Pancreas (tissue), 10 donors: Measurements from ENCODE around the gene FH. TPM values are rescaled to one million over a fixed set of nuclear protein-coding genes. Genes with fewer than 3 reads are reported as not detected.

Experiments
- ATAC-seq, 4 donors: fragments of 200-7000 bp; cut with Tn5 transposase; one replicate each; pipeline versions ENCODE4 v1.8.0 to v1.9.1; 2020; ENCODE audit warnings: mild to moderate bottlenecking in 4 of 4, moderate library complexity in 4 of 4
- DNase-seq, 6 donors: peaks; one replicate each; pipeline ENCODE4 v3.0.0-alpha.2; 2020
- FAIRE-seq: peaks from 2 replicates; lab custom pipeline; 2012; peaks lifted over from hg19 to GRCh38; lab: Jason Lieb, UNC
- H3K27ac ChIP-seq, 4 donors: fragments of 200-600 bp; sonication (generic); 1 replicate in 3 of 4; 2 replicates in 1 of 4; pipeline versions ENCODE4 v1.5.0 to v1.8.0; 2020
- H3K27me3 ChIP-seq, 4 donors: fragments of 200-600 bp; one replicate each; pipeline ENCODE4 v1.8.0; 2021
- H3K36me3 ChIP-seq, 3 donors: fragments of 200-600 bp; sonication (generic) in 1 of 3; one replicate each; pipeline versions ENCODE4 v1.5.0 to v1.8.0; 2020 to 2021
- H3K4me1 ChIP-seq, 3 donors: fragments of 200-600 bp; one replicate each; pipeline ENCODE4 v1.8.0; 2021
- H3K4me3 ChIP-seq, 4 donors: fragments of 200-600 bp; sonication (generic) in 2 of 4; one replicate each; pipeline versions ENCODE4 v1.5.0 to v1.8.0; 2020 to 2021
- H3K9me3 ChIP-seq, 4 donors: fragments of 200-600 bp; one replicate each; pipeline ENCODE4 v1.8.0; 2021
- WGBS, 2 donors: extraction: QIAGEN DNeasy Blood & Tissue Kit; methylation state at CpG; one replicate each; pipeline ENCODE4 v1.1.7; 2013; 5-methylcytosine and 5-hydroxymethylcytosine counted together
- intact Hi-C, 3 donors: fragments of 100-400 bp; cut with DNase I; formaldehyde crosslinking; loops; one replicate each; pipeline versions ENCODE4 v1.11.1 to v1.14.2; 2022
- polyA plus RNA-seq, 2 donors: library from polyadenylated mRNA; stranded (reverse); fragments of 200-250 nt; gene quantifications; one replicate each; pipeline ENCODE4 v1.2.3, GENCODE V29; 2013
- total RNA-seq, 6 donors: library from RNA; stranded (reverse); fragmentation: NEBNext Ultra II Directional in 4 of 6; extraction: Animal tissue kit (Norgen Biotek cat#: 25700) in 4 of 6; gene quantifications; one replicate each; pipeline versions ENCODE4 v1.2.1 to v1.2.4, GENCODE V29; 2021 to 2023
- TF ChIP-seq, protein P1 (sequence below), 4 donors: fragments of 200-600 bp; sonication (generic) in 3 of 4; IDR thresholded peaks; one replicate each; pipeline versions ENCODE4 v1.5.0 to v1.8.0; 2021; ENCODE audit warnings: antibody characterized with exemption in 4 of 4
- donor health status: healthy with polysubstance abuse.
- donor health status: DM: no; HTN: no; CAD: no; lungs with moderate emphysema.
- donor health status: DM: no; HTN: no; CAD: no.
- donor health status: control.
- donor health status: control.
- donor health status: Bipolar disorder and iron deficiency.
- donor health status: DM: yes; HTN: yes; CAD: no.
- donor health status: DM: no; HTN: no; CAD: no.
- donor health status: DM: no; HTN: no; CAD: no.
- donor health status: DM: yes; HTN: yes; CAD: no.

Gene FH
- total and polyA plus RNA-seq, 8 donors, result 15.1 to 33.5 (median 23.3) TPM

DNA sequence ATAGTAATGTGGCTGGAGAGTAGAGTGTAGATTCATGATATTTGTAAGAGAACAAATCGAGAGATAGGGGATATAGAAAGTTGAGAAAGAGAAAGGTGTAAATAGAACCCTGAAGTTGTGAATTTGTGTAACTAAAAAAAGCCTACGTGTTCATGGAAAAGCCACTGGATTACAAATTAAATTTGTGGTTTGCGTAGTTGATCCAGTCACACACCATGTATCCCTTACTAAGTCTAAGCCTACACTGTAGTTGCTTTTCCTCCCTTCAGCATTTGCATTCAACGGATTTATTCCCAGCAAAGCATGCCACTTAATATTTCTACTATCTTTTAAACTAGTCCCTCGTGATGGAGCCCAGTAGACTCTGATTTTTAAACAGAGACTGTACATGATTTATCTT lies 37.5 kb upstream of the FH start:
- DNase-seq (no peak), FAIRE-seq (no peak), ATAC-seq (no peak)
- Histone ChIP-seq H3K4me1 (no peaks in the 10 kb centered on the region), H3K36me3 (no peaks in the 10 kb centered on the region), H3K27ac (no peak overlapping the region), H3K9me3 (no peaks in the 10 kb centered on the region), H3K4me3 (no peak overlapping the region), H3K27me3 (no peaks in the 10 kb centered on the region)
- 70 to 71% methylated on average over 5 of the region's 5 CpGs for whole genome bisulfite sequencing, 2 donors
- intact Hi-C loops, result no loop called here
- TF ChIP-seq, protein P1, sequence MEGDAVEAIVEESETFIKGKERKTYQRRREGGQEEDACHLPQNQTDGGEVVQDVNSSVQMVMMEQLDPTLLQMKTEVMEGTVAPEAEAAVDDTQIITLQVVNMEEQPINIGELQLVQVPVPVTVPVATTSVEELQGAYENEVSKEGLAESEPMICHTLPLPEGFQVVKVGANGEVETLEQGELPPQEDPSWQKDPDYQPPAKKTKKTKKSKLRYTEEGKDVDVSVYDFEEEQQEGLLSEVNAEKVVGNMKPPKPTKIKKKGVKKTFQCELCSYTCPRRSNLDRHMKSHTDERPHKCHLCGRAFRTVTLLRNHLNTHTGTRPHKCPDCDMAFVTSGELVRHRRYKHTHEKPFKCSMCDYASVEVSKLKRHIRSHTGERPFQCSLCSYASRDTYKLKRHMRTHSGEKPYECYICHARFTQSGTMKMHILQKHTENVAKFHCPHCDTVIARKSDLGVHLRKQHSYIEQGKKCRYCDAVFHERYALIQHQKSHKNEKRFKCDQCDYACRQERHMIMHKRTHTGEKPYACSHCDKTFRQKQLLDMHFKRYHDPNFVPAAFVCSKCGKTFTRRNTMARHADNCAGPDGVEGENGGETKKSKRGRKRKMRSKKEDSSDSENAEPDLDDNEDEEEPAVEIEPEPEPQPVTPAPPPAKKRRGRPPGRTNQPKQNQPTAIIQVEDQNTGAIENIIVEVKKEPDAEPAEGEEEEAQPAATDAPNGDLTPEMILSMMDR (IDR thresholded peaks at IDR 0.05), result no peak

- no peaks in the 10 kb centered on the region for H3K36me3 ChIP-seq
- H3K27ac ChIP-seq, result no peak overlapping the region
- ATAC-seq (no peak), FAIRE-seq (no peak), DNase-seq (no peak)
- no peaks in the 10 kb centered on the region for H3K9me3 ChIP-seq
- no peaks in the 10 kb centered on the region for H3K4me1 ChIP-seq
- no peaks in the 10 kb centered on the region for H3K27me3 ChIP-seq
- no peak overlapping the region for H3K4me3 ChIP-seq
- TF ChIP-seq, protein P1 (IDR thresholded peaks at IDR 0.05), result no peak
- 80 to 90% methylated on average over 3 of the region's 3 CpGs for WGBS, 2 donors
- intact Hi-C loops, result no loop called here
Observed at GRCh38 chr1:241555526-241555925, 36.0 kb upstream of the FH start.

DNA sequence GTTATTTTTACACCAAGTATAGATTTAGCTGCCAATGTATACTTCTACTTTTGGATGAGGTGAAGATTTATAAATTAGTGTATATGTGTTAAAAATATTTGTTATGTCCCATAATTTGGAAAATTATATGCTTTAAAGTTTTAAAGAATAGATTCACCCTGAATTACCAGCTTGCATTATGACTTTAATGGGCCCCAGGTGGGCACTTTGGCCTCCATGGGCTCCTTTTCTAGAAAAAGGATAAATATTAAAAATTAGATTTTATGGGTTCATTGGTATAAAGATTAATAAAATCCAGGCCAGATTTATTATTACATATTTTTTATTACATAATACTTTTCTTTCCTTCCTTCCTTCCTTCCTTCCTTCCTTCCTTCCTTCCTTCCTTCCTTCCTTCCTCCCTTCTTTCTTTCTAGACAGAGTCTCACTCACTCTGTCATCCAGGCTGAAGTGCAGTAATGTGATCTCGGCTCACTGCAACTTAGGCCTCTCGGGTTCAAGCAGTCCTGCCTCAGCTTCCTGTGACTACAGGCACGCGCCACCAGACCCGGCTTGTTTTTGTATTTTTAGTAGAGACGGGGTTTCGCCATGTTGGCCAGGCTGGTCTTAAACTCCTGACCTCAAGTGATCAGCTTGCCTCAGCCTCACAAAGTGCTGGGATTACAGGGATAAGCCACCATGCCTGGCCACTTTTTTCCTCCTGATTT lies 34.5 kb upstream of the FH start:
- H3K9me3 ChIP-seq, result no peaks in the 10 kb centered on the region
- H3K27ac ChIP-seq, result no peak overlapping the region
- no peak overlapping the region for H3K4me3 ChIP-seq
- no peaks in the 10 kb centered on the region for H3K27me3 ChIP-seq
- intact Hi-C loops, result no loop called here
- DNase-seq (no peak), FAIRE-seq (no peak), ATAC-seq (no peak)
- WGBS, 2 donors, result 86 to 87% methylated on average over 7 of the region's 7 CpGs
- H3K36me3 ChIP-seq, result no peaks in the 10 kb centered on the region
- TF ChIP-seq, protein P1 (IDR thresholded peaks at IDR 0.05), result no peak
- no peaks in the 10 kb centered on the region for H3K4me1 ChIP-seq

- Histone ChIP-seq H3K4me1 (no peaks in the 10 kb centered on the region), H3K4me3 (no peak overlapping the region), H3K27me3 (no peaks in the 10 kb centered on the region), H3K36me3 (no peaks in the 10 kb centered on the region), H3K9me3 (no peaks in the 10 kb centered on the region), H3K27ac (peak overlapping the region in 2 of 4 donors; percentile 41 to 51)
- FAIRE-seq (no peak), DNase-seq (peak in 1 of 6 donors; percentile 48), ATAC-seq (peak in 2 of 4 donors; percentile 71 to 84)
- intact Hi-C loops, result no loop called here
- TF ChIP-seq, protein P1 (IDR thresholded peaks at IDR 0.05), result no peak
- WGBS, 2 donors, result 75 to 83% methylated on average over 22 of the region's 22 CpGs
Observed at GRCh38 chr1:241551759-241552638, 32.4 kb upstream of the FH start.
